Progenitor cell of endocrine pancreas (in vitro differentiated cells): ENCODE data around the gene GPRC5C. TPM values are rescaled to one million over a fixed set of nuclear protein-coding genes. Genes with fewer than 3 reads are reported as not detected.
A peak's percentile ranks its signal among the peaks of the same experiment; 100 is the strongest.

ENCODE experiments used
- DNase-seq: peaks from one replicate; pipeline ENCODE4 v3.0.0; 2021; ENCODE audit warnings: low spot score; ENCODE audit not compliant: unreplicated experiment
- H3K27ac Mint-ChIP-seq: 2 replicates; pipeline ENCODE4 v1.8.0; 2021; ENCODE audit warnings: mild to moderate bottlenecking, moderate library complexity, mixed read lengths
- H3K27me3 Mint-ChIP-seq: 2 replicates; pipeline ENCODE4 v1.8.0; 2021; ENCODE audit warnings: mixed read lengths
- H3K36me3 Mint-ChIP-seq: 2 replicates; pipeline ENCODE4 v1.8.0; 2022; ENCODE audit warnings: mixed read lengths; ENCODE audit not compliant: insufficient read depth
- H3K4me1 Mint-ChIP-seq: 2 replicates; pipeline ENCODE4 v1.8.0; 2021; ENCODE audit warnings: low read depth, mixed read lengths
- H3K4me3 Mint-ChIP-seq: 2 replicates; pipeline ENCODE4 v1.8.0; 2021; ENCODE audit warnings: low read depth, mild to moderate bottlenecking, moderate library complexity, mixed read lengths
- H3K9me3 Mint-ChIP-seq: 2 replicates; pipeline ENCODE4 v1.8.0; 2021; ENCODE audit warnings: low read depth, mixed read lengths
- CTCF ChIP-seq: fragments of 200-600 bp; sonication (generic); IDR thresholded peaks from one replicate; pipeline ENCODE4 v1.5.0; 2021; ENCODE audit warnings: antibody characterized with exemption, mild to moderate bottlenecking; ENCODE audit not compliant: unreplicated experiment
- total RNA-seq: library from RNA; stranded (reverse); gene quantifications from 2 replicates; pipeline ENCODE4 v1.2.1, GENCODE V29; 2021

GPRC5C gene
- total RNA-seq, 1 donor from 2014 or later: 207 TPM

DNA sequence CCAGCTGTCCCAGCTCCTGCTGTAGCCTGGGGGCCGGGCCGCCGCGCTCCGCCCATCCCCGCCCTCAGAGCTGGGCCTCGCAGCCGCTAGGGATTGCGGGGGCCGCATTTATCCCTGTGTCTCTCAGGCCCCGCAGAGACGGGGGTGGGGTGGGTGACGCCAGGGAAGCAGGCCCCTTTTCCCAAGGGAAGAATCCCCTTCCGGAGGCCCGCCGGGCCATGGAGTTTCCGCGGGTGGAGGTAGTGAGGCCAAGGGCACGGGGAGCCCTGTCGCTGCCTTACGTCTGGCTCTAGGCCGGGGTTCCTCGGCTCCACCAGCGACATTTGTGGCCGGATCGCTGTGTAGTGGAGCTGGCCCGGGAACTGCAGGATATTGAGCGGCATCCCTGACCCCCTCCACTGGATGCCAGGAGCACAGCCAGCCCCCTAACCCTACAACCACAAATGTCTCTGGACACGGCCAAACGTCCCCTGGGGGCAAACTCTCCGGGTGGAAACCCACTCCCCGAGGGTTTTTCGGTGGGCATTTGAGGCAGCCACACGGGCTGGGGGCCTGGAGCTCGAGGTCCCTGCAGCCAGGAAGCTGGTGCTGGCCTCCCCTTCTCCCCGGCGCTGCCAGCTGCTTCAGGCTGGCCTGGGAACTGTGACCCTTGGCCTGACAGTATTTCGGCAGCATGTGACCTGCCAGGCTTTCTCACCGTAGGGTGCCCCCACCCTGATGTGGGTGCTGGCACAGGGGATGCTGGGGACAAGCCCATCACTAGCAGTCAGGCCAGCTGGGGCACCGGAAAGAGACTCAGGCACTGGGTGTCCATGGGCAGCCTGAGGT lies 22.5 kb downstream of the GPRC5C start:
- peaks cover 7% of the 10 kb centered on the region for H3K27me3 Mint-ChIP-seq
- H3K27ac Mint-ChIP-seq: peak overlapping the region; percentile 80
- peaks cover 28% of the 10 kb centered on the region for H3K4me1 Mint-ChIP-seq

DNA sequence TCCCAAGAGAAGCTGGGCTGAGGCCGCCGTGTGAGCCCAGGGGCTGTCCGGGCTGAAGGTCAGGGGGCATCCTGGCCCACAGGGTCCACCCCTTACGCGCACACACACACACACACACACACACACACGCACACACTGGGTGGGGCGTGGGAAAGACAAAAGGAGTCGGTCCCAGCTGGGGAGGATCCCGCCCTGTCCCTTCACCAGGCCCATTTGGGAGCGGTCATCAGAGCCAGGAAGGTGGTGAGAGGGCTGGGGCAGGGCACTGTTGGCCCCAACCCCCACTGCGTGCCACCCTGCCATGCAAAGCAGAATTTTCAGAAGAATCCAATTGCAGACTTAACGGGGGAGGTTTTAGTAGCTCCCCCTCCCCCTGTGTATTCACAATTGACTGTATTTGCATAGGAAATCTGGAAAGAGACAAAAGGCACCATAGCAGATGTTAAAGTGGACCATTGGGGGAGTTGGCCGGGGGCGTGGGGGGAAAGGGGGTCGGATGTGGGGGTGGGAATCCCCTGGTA lies 23.2 kb downstream of the GPRC5C start:
- no peak for TF ChIP-seq CTCF
- Mint-ChIP-seq H3K4me3 (peak overlapping the region; percentile 38), H3K27ac (peak overlapping the region; percentile 80), H3K9me3 (no peaks in the 10 kb centered on the region), H3K36me3 (peaks cover 5% of the 10 kb centered on the region), H3K4me1 (peaks cover 28% of the 10 kb centered on the region), H3K27me3 (peaks cover 7% of the 10 kb centered on the region)
- DNase-seq: no peak

More for the DNA sequence above, 22.5 kb downstream of the GPRC5C start:
- TF ChIP-seq CTCF: peak; percentile 10
- Mint-ChIP-seq H3K9me3 (no peaks in the 10 kb centered on the region), H3K4me3 (peak overlapping the region; percentile 55), H3K36me3 (peaks cover 9% of the 10 kb centered on the region)
- no peak for DNase-seq

DNA sequence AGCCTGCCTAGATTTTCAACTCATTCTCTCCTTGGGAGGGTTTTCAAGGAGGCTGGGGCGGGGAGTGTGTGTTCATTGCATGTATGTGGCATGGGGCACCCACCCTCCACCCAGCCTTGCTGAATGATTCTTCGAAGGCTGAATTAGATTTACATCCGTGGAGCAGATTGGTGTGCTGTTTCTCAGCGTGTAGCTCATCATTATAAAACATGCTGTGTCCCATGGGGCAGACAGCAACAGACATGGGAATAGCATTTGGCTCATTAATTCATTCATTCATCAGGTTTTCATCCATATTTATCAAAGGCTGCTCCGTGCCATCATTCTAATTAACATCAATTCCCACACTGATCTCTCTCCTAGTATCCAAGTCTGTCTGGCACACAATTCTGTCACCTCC lies 23.9 kb downstream of the GPRC5C start:
- Mint-ChIP-seq H3K27me3 (peaks cover 7% of the 10 kb centered on the region), H3K36me3 (peaks cover 2% of the 10 kb centered on the region), H3K4me3 (peak overlapping the region; percentile 29), H3K9me3 (no peaks in the 10 kb centered on the region), H3K4me1 (peaks cover 28% of the 10 kb centered on the region), H3K27ac (no peak overlapping the region)
- TF ChIP-seq CTCF: no peak
- DNase-seq: no peak

GRCh38 chr17:74457146-74457819 lies 25.4 kb downstream of the GPRC5C start:
- Mint-ChIP-seq H3K9me3 (no peaks in the 10 kb centered on the region), H3K4me1 (peaks cover 28% of the 10 kb centered on the region), H3K27me3 (peaks cover 7% of the 10 kb centered on the region), H3K36me3 (no peaks in the 10 kb centered on the region), H3K4me3 (no peak overlapping the region), H3K27ac (peak overlapping the region; percentile 90)
- DNase-seq: peak; percentile 73
- TF ChIP-seq CTCF: peak; percentile 96

DNA sequence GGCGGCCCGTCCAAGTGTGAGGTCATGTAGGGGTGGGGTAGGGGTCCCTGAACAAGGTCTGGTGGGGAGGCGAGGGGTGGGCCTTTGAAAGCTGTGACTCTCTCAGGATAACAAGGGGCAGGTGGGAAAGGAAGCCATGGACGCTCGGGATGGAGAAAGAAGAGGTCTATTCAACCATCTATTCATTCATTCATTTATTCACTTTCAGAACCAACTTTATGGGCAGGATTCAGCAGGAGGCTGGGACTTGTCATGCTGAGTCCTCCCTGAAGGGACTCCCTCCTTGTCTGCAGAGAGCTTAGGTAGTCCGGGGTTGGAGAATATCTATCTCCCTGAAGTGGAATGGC lies 25.9 kb downstream of the GPRC5C start:
- no peak for DNase-seq
- no peak for TF ChIP-seq CTCF
- H3K4me1 Mint-ChIP-seq: peaks cover 29% of the 10 kb centered on the region
- peaks cover 7% of the 10 kb centered on the region for H3K27me3 Mint-ChIP-seq
- H3K36me3 Mint-ChIP-seq: no peaks in the 10 kb centered on the region
- no peaks in the 10 kb centered on the region for H3K9me3 Mint-ChIP-seq
- no peak overlapping the region for H3K4me3 Mint-ChIP-seq
- H3K27ac Mint-ChIP-seq: no peak overlapping the region
